Activated naive CD8-positive, alpha-beta T cell treated with anti-CD3 and anti-CD28 coated beads, Interleukin-2, amount 50 U/mL, for 24 hours (primary cell): Measurements from ENCODE around the gene GOLGA6L6.
"Not testable (repeated sequence)": the region's sequence is repeated elsewhere in the genome, so short reads cannot be mapped to it uniquely, and the experiment has no call there.

ENCODE experiments used
- ATAC-seq: fragments of 150-1000 bp; cut with Tn5 transposase; one replicate; pipeline ENCODE4 v1.10.0; 2021
- DNase-seq: peaks from one replicate; pipeline ENCODE4 v3.0.0; 2021
- H3K27ac Mint-ChIP-seq: one replicate; pipeline ENCODE4 v1.8.0; 2021; ENCODE audit warnings: mild to moderate bottlenecking, mixed read lengths
- H3K27me3 Mint-ChIP-seq: one replicate; pipeline ENCODE4 v1.8.0; 2021; ENCODE audit warnings: mixed read lengths
- H3K36me3 Mint-ChIP-seq: one replicate; pipeline ENCODE4 v1.8.0; 2021; ENCODE audit warnings: low read depth, mixed read lengths
- H3K4me1 Mint-ChIP-seq: one replicate; pipeline ENCODE4 v1.8.0; 2021; ENCODE audit warnings: mixed read lengths
- H3K4me3 Mint-ChIP-seq: one replicate; pipeline ENCODE4 v1.8.0; 2021; ENCODE audit warnings: mild to moderate bottlenecking, moderate library complexity, mixed read lengths
- H3K9me3 Mint-ChIP-seq: one replicate; pipeline ENCODE4 v1.8.0; 2021; ENCODE audit warnings: mixed read lengths

GOLGA6L6 gene, protein sequence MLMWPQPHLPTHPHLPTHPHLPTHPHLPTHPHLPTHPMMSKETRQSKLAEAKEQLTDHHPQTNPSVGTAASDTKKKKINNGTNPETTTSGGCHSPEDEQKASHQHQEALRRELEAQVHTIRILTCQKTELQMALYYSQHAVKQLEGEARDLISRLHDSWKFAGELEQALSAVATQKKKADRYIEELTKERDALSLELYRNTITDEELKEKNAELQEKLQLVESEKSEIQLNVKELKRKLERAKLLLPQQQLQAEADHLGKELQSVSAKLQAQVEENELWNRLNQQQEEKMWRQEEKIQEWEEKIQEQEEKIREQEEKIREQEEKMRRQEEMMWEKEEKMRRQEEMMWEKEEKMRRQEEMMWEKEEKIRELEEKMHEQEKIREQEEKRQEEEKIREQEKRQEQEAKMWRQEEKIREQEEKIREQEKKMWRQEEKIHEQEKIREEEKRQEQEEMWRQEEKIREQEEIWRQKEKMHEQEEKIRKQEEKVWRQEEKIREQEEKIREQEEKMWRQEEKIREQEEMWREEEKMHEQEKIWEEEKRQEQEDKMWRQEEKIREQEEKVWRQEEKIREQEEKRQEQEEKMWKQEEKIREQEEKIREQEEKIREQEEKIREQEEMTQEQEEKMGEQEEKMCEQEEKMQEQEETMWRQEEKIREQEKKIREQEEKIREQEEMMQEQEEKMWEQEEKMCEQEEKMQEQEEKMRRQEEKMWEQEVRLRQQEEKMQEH

DNA sequence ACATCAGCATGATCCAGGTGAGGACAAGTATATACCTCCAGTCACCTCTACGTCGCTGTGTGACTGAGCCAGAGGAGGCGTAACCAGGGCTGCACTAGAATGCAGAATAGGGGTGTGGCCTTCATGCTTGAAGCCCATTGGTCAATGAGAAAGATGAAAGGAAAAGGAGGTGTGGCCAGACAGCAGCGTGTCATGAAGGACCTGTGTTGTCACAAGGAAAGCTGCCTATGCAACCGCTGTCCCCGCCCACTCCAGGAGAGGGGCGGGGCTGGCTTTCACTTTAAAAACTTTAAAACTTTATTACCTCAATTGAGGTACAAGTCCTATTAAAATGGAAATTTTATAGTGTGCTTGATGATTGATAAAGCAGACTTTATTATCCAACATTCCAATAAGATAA lies at the start of gene GOLGA6L6:
GOLGA6L6 (minus strand) TSS at position 101 of the 400 bp plus-strand sequence; CDS start at position 10, 91 bp downstream.
- H3K4me1 Mint-ChIP-seq, H3K27me3 Mint-ChIP-seq, DNase-seq, ATAC-seq, H3K27ac Mint-ChIP-seq, H3K4me3 Mint-ChIP-seq, H3K9me3 Mint-ChIP-seq, H3K36me3 Mint-ChIP-seq: not testable (repeated sequence)

DNA sequence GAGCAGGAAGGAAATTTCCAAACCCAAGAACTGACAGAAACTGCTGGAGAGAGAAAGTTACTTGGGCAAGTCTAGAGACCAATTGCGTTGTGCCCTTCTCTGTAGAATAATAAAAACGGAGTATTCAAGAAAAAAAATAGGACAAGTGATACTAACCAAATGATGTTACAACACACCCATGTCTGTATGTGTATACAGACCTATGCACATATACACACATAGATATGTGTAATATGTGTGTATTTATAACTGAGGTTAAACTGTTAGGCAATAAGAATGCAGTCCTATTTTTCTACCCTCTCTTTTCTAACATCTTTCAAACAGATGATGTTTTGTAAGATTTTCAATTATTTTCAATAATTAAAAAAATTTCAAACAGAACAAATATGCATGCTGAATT lies 48.5 kb upstream of the GOLGA6L6 start:
- not testable (repeated sequence) for H3K9me3 Mint-ChIP-seq, H3K4me1 Mint-ChIP-seq, ATAC-seq, H3K36me3 Mint-ChIP-seq, DNase-seq, H3K27ac Mint-ChIP-seq, H3K4me3 Mint-ChIP-seq, H3K27me3 Mint-ChIP-seq

DNA sequence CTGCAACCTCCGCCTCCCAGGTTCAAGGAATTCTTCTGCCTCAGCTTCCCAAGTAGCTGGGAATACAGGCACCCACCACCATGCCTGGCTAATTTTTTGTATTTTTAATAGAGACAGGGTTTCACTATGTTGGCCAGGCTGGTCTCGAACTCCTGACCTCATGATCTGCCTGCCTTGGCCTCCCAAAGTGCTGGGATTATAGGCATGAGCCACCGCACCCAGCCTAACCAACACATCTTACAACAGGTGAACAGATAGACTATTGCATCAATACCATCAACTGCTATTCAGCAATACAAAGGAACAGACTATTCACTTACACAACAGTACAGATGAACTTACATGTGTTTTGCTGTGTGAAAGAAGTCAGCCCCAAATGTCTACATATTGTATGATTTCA lies 45.2 kb upstream of the GOLGA6L6 start:
- H3K27me3 Mint-ChIP-seq, DNase-seq, ATAC-seq, H3K4me1 Mint-ChIP-seq, H3K36me3 Mint-ChIP-seq, H3K4me3 Mint-ChIP-seq, H3K9me3 Mint-ChIP-seq, H3K27ac Mint-ChIP-seq: not testable (repeated sequence)

DNA sequence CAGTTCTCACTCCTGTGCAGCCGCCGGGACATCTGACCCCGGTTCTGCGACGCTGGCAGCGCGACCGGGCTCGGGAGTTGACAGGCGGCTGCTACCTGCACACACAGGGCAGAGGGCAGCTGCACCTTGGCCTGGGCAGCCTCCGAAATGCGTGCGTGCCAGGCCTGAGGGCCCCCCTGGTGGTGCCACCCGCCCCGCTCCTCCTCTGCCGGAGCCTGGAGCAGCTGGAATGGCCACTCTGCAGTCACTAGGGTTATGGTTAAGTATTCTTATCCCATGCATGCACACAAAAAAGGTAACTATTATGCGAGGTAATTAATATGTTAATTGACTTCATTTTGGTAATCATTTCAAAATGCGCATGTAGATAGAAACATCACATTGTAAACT lies 41.1 kb upstream of the GOLGA6L6 start:
- ATAC-seq, H3K36me3 Mint-ChIP-seq, H3K9me3 Mint-ChIP-seq, H3K27ac Mint-ChIP-seq, H3K27me3 Mint-ChIP-seq, H3K4me3 Mint-ChIP-seq, DNase-seq, H3K4me1 Mint-ChIP-seq: not testable (repeated sequence)

DNA sequence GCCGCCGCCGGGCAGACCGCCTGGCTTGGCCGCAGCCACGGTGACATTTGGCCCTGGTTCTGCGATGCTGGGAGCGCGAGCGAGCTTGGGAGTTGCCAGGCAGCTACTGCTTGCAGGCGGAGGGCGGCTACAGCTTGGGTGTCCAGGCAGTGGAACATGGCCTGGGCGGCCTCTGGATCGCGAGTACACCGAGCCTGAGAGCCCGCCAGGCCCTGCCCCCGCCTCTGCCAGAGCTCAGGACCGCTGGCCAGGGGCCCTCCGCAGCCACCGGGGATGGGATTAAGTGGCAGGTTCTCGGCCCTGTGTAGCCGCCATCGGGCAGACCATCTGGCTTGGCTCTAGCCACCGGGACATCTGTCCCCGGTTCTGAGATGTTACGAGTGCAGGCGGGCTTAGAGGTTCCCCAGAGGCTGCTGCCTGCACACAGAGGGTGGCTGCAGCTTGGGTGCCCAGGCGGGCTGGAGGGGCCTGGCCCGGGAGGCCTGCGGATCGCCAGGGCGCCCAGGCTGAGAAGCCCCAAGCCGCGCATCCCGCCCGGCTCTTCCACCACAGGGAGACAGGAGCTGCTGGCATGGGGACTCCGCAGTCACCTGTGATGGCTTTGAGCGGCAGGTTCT lies 40.6 kb upstream of the GOLGA6L6 start:
- DNase-seq, H3K27ac Mint-ChIP-seq, H3K36me3 Mint-ChIP-seq, H3K4me3 Mint-ChIP-seq, H3K4me1 Mint-ChIP-seq, H3K27me3 Mint-ChIP-seq, ATAC-seq, H3K9me3 Mint-ChIP-seq: not testable (repeated sequence)

DNA sequence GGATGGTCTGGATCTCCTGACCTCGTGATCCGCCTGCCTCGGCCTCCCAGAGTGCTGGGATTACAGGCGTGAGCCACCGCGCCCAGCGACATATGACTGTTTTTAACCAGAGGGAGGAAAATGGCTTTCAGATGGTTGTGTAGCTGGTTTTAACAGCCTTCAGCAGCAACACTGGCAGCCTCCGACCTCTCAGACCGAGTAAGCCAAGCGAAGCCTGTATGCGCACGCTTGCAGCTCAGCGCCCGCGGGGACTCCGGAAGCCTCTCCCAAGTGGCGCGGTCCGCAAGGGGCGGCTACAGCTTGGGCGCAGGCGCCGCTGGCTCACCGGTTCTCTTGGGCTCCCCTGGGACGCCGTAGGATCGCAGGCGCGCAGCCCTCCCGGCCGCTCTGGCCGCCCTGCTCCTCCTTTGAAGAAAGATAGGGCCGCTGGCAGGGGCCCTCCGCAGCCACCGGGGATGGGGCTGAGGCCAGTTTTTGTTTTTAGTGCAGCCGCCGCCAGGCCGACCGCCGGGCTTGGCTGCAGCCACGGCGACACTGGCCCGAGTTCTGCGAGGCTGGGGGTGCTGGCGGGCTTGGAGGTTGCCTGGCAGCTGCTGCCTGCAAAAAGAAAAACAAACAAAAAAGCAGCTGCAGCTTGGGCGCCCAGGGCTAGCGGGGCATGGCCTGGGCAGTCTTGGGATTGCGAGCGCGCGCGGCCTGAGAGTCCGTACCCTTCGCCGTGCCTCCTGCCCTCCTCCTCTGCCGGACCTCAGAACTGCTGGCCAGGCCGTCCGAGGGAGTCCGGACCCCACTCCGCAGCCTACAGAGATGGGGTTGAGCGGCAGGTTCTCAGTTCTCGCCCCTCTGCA lies 39.9 kb upstream of the GOLGA6L6 start:
- not testable (repeated sequence) for H3K4me3 Mint-ChIP-seq, H3K4me1 Mint-ChIP-seq, DNase-seq, H3K9me3 Mint-ChIP-seq, H3K36me3 Mint-ChIP-seq, H3K27me3 Mint-ChIP-seq, ATAC-seq, H3K27ac Mint-ChIP-seq

DNA sequence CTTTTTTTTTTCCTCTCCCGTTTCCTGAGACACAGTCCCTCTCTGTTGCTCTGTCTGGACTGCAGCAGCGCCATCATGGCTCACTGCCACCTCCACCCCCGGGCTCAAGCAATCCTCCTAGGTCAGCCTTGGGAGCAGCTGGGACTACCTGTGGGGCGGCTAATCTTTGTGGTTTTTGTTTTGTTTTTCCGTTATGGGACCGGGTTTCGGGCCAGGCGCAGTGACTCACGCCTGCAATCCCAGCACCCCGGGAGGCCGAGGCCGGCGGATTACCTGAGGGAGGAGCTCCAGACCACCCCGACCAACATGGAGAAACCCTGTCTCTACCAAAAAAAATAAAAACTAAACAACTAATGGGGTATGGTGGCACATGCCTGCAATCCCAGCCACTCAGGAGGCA lies 38.1 kb upstream of the GOLGA6L6 start:
- not testable (repeated sequence) for H3K4me1 Mint-ChIP-seq, H3K36me3 Mint-ChIP-seq, ATAC-seq, H3K27ac Mint-ChIP-seq, H3K9me3 Mint-ChIP-seq, DNase-seq, H3K4me3 Mint-ChIP-seq, H3K27me3 Mint-ChIP-seq

DNA sequence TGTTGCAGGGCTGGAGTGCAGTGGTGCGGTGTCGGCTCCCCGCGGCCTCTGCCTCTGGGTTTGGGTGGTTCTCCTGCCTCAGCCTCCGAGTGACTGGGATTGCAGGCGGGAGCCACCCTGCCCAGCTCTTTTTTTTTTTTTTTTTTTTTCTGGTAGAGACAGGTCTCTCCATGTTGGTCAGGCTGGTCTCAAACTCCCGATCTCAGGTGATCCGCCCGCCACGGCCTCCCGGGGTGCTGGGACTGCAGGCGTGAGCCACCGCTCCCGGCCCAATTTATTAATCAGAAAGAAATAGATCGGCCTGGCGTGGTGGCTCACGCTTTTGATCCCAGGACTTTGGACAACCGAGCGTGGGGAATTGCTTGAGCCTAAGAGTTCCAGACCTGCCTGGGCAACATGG lies 9.7 kb upstream of the GOLGA6L6 start:
- H3K4me3 Mint-ChIP-seq, DNase-seq, H3K27ac Mint-ChIP-seq, H3K27me3 Mint-ChIP-seq, H3K4me1 Mint-ChIP-seq, ATAC-seq, H3K9me3 Mint-ChIP-seq, H3K36me3 Mint-ChIP-seq: not testable (repeated sequence)

DNA sequence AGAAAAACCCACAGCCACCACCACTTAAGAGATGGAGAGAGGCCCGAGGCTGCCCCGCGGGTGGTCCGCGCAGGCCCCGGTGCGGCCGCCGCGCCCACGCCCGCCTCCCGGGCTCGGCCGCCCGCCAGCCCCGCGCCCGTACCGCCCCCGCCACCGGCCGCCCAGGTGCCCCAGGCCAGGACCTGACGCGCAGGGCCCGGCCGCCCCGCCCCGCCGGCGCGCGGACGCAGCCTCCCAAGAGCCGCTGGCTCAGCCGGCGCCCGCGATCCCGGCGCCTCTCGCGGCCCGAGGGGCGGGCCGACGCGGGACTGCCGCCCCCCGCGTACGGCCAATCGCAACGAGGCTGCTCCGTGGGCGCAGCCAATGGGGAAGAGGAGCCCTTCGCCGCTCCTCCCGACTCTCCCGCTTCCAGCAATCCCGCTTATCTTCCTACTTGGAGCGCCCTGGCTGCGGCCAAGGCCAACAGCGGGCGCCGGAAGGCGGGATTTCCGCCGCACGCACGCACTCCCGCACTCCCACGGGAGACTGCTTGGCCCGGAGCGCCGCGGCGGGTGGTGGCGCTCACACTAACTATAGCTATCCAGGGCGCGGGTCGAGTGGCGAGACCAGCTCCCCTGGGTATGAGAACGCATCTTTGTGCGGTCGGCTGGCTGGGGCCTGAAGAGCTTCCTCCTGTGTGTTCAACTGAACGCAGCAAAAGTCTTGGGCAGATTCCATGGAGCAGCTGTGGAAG lies 35.5 kb downstream of the GOLGA6L6 start:
- H3K9me3 Mint-ChIP-seq, H3K36me3 Mint-ChIP-seq, H3K4me3 Mint-ChIP-seq, ATAC-seq, H3K27ac Mint-ChIP-seq, DNase-seq, H3K4me1 Mint-ChIP-seq, H3K27me3 Mint-ChIP-seq: not testable (repeated sequence)

DNA sequence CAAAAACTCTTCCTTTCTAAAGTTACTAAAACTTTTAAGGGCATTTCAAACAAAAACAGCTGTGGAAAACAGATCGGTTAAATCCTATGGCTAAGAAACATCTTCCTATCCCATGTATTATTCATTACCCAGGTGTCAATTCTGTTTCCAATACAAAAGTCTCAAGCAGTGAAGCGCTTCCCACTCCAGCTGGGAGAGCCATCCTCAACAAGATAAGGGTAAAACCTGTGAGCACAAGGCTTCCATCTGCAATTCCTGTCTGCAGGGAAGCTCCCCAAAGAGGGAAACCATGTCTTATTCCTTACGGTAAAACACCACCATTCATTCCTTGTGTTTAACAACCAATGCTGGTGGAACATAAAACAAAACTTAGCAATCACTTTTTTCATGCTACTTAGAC lies 38.8 kb downstream of the GOLGA6L6 start:
- H3K36me3 Mint-ChIP-seq, H3K4me1 Mint-ChIP-seq, H3K27me3 Mint-ChIP-seq, H3K9me3 Mint-ChIP-seq, H3K27ac Mint-ChIP-seq, H3K4me3 Mint-ChIP-seq, DNase-seq, ATAC-seq: not testable (repeated sequence)

DNA sequence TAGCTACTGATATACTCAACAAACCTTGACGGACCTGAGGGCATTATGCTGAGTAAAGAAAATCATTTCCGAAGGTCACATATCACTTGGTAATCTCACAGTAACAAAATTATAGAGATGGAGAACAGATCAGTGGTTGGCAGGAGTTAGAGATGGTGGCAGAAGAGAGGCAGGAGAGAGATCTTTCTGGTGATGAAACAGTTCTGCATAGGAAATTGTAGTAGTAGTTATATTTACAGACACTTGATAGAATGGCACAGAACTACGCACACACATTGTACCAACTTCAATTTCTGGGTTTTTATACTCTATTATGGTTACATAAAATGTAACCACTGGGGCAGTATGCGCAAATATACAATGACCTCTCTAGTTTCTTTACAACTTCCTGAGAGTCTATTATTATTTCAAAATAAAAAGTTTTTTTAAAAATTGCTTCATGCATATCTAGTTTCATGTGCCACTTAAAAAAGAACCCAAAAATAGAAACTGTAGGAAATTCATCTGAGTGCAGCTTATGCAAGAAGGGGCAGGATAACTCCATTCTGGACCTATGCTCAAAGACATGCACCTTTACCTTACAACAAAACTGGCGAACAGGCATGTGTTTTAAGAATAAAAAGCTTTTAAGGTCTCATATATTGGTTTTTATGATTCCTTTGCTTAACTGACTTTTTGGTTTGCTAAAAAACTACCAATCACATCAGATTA lies 39.9 kb downstream of the GOLGA6L6 start:
- not testable (repeated sequence) for ATAC-seq, H3K4me3 Mint-ChIP-seq, H3K9me3 Mint-ChIP-seq, H3K36me3 Mint-ChIP-seq, DNase-seq, H3K4me1 Mint-ChIP-seq, H3K27ac Mint-ChIP-seq, H3K27me3 Mint-ChIP-seq

DNA sequence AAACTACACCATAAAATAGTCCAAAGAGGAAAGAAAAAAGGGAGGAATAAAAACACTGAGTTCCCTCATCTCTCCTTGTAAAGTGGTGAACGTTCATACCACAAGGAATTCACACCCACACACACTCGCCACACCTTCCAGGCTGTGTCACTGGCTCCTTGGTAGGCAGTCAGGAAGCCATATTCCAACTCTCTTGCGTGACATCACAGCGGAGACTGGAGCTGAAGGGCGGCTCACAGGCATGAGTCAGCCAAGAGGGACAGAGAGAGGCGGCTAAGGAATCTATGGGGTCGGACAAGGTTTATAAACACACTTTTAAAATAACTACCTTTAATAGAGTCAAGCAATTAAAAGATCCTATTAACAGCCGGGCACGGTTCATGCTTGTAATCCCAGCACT lies 43.8 kb downstream of the GOLGA6L6 start:
- DNase-seq, H3K36me3 Mint-ChIP-seq, H3K9me3 Mint-ChIP-seq, H3K4me1 Mint-ChIP-seq, H3K27ac Mint-ChIP-seq, H3K27me3 Mint-ChIP-seq, H3K4me3 Mint-ChIP-seq, ATAC-seq: not testable (repeated sequence)

DNA sequence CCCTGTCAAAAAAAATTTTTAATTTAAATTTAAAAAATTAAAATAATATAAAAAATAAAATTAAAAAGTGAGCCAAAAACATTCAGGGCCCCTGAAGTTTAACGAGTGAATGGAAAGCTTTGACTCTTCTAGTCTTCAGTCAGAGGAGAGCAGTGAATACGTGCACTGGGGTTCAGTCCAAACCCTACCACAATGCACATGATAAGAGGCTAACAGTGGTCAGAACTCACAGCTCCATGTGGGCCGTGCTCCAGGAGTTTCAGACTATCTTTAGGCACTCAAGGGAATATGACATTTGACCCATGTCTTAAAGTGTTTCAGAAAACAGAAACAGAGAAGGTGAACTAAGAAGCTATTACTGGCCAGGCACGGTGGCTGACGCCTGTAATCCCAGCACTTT lies 48.6 kb downstream of the GOLGA6L6 start:
- DNase-seq, H3K27ac Mint-ChIP-seq, H3K4me1 Mint-ChIP-seq, H3K36me3 Mint-ChIP-seq, ATAC-seq, H3K9me3 Mint-ChIP-seq, H3K4me3 Mint-ChIP-seq, H3K27me3 Mint-ChIP-seq: not testable (repeated sequence)
